HG03571 (cell line): ENCODE results near the gene TMEM106C.

ENCODE experiments used
- ATAC-seq: cut with Tn5 transposase; IDR thresholded peaks from one replicate; pipeline ENCODE4 v1.9.1; 2021; ENCODE audit not compliant: unreplicated experiment

The TMEM106C gene

GRCh38 chr12:47963340-47964040 lies at the start of gene TMEM106C:
Gene TMEM106C, plus strand, starts transcription at chr12:47963596. Its CDS starts 641 bp downstream, at chr12:47964237.
- peak; percentile 94 for ATAC-seq

- ATAC-seq = no peak
These were observed 42.5 kb upstream of the TMEM106C start for GRCh38 chr12:47920913-47921312.

GRCh38 chr12:47921907-47922306 lies 41.5 kb upstream of the TMEM106C start:
- ATAC-seq = no peak

- ATAC-seq = no peak
These were observed 36.0 kb upstream of the TMEM106C start for GRCh38 chr12:47927346-47927745.

- ATAC-seq = no peak
These were observed 32.8 kb upstream of the TMEM106C start for GRCh38 chr12:47930634-47931033.

GRCh38 chr12:47931187-47931586 lies 32.2 kb upstream of the TMEM106C start:
- ATAC-seq = no peak

GRCh38 chr12:47935184-47935583 lies 28.2 kb upstream of the TMEM106C start:
- ATAC-seq = no peak

- no peak for ATAC-seq
These were observed 25.3 kb upstream of the TMEM106C start for GRCh38 chr12:47938093-47938492.

GRCh38 chr12:47938594-47938993 lies 24.8 kb upstream of the TMEM106C start:
- ATAC-seq = no peak

GRCh38 chr12:47939009-47939601 lies 24.3 kb upstream of the TMEM106C start:
- no peak for ATAC-seq

- no peak for ATAC-seq
These were observed 22.5 kb upstream of the TMEM106C start for GRCh38 chr12:47940773-47941474.

GRCh38 chr12:47941475-47941780 lies 22.0 kb upstream of the TMEM106C start:
- no peak for ATAC-seq

GRCh38 chr12:47941871-47942613 lies 21.4 kb upstream of the TMEM106C start:
- no peak for ATAC-seq

GRCh38 chr12:47942614-47943225 lies 20.7 kb upstream of the TMEM106C start:
- ATAC-seq = no peak

GRCh38 chr12:47943623-47944340 lies 19.6 kb upstream of the TMEM106C start:
- no peak for ATAC-seq

- no peak for ATAC-seq
These were observed 18.6 kb upstream of the TMEM106C start for GRCh38 chr12:47944685-47945340.

- ATAC-seq = no peak
These were observed 18.1 kb upstream of the TMEM106C start for GRCh38 chr12:47945341-47945728.

- no peak for ATAC-seq
These were observed 16.7 kb upstream of the TMEM106C start for GRCh38 chr12:47946413-47947323.

GRCh38 chr12:47947341-47947740 lies 16.1 kb upstream of the TMEM106C start:
- ATAC-seq = no peak
